Trophoblast cell (in vitro differentiated cells and primary cell): ENCODE results near the gene RHBDD2.
"Not testable (repeated sequence)": the region's sequence is repeated elsewhere in the genome, so short reads cannot be mapped to it uniquely, and the experiment has no call there.

Source experiments
- DNase-seq, 2 donors: peaks; one replicate each; pipeline ENCODE4 v3.0.0-alpha.2; 2016
- H2AFZ ChIP-seq: 2 replicates; pipeline ENCODE4 v1.6.1; 2013; ENCODE audit warnings: low read length, moderate library complexity, mild to moderate bottlenecking; ENCODE audit not compliant: insufficient read depth, poor library complexity
- H2AK5ac ChIP-seq: 2 replicates; pipeline ENCODE4 v1.6.1; 2013; ENCODE audit warnings: mild to moderate bottlenecking, low read length
- H2BK120ac ChIP-seq: 2 replicates; pipeline ENCODE4 v1.6.1; 2013; ENCODE audit warnings: low read length, mild to moderate bottlenecking, moderate library complexity; ENCODE audit not compliant: insufficient read depth, poor library complexity
- H2BK12ac ChIP-seq: 2 replicates; pipeline ENCODE4 v1.6.1; 2013; ENCODE audit warnings: mild to moderate bottlenecking, low read length, moderate library complexity
- H2BK5ac ChIP-seq: 2 replicates; pipeline ENCODE4 v1.6.1; 2013; ENCODE audit warnings: low read length, low read depth, moderate library complexity, mild to moderate bottlenecking; ENCODE audit not compliant: poor library complexity
- H3K14ac ChIP-seq: 2 replicates; pipeline ENCODE4 v1.6.1; 2013; ENCODE audit warnings: mild to moderate bottlenecking, low read length
- H3K18ac ChIP-seq: 2 replicates; pipeline ENCODE4 v1.6.1; 2013; ENCODE audit warnings: mild to moderate bottlenecking, low read length
- H3K23ac ChIP-seq: 2 replicates; pipeline ENCODE4 v1.6.1; 2013; ENCODE audit warnings: low read length
- H3K27ac ChIP-seq: 2 replicates; pipeline ENCODE4 v1.5.1; 2013; ENCODE audit warnings: low read depth, mild to moderate bottlenecking, inconsistent platforms, low read length, moderate library complexity
- H3K27me3 ChIP-seq: 2 replicates; pipeline ENCODE4 v1.6.1; 2013; ENCODE audit warnings: inconsistent platforms, mild to moderate bottlenecking, low read length, moderate library complexity; ENCODE audit not compliant: insufficient read depth
- H3K36me3 ChIP-seq, 2 experiments: 1 replicate in 1 of 2; 2 replicates in 1 of 2; pipeline ENCODE4 v1.6.1; 2013; ENCODE audit warnings: low read length in 2 of 2, mild to moderate bottlenecking in 2 of 2, moderate library complexity in 1 of 2; ENCODE audit not compliant: insufficient read depth in 2 of 2, control insufficient read depth in 1 of 2
- H3K4ac ChIP-seq: 2 replicates; pipeline ENCODE4 v1.6.1; 2013; ENCODE audit warnings: low read depth, mild to moderate bottlenecking, low read length, moderate library complexity
- H3K4me1 ChIP-seq, 2 experiments: 1 replicate in 1 of 2; 2 replicates in 1 of 2; pipeline ENCODE4 v1.6.1; 2013; ENCODE audit warnings: low read length in 2 of 2, mild to moderate bottlenecking in 2 of 2, moderate library complexity in 1 of 2; ENCODE audit not compliant: insufficient read depth in 2 of 2, control insufficient read depth in 1 of 2
- H3K4me2 ChIP-seq: 2 replicates; pipeline ENCODE4 v1.6.1; 2013; ENCODE audit warnings: inconsistent platforms, mild to moderate bottlenecking, low read length, moderate library complexity
- H3K4me3 ChIP-seq: 2 replicates; pipeline ENCODE4 v1.5.1; 2013; ENCODE audit warnings: mild to moderate bottlenecking, low read depth, low read length, inconsistent platforms
- H3K79me1 ChIP-seq: one replicate; pipeline ENCODE4 v1.6.1; 2013; ENCODE audit warnings: low read length
- H3K79me2 ChIP-seq: 2 replicates; pipeline ENCODE4 v1.6.1; 2013; ENCODE audit warnings: low read length, mild to moderate bottlenecking; ENCODE audit not compliant: control insufficient read depth, insufficient read depth, poor library complexity
- H3K9ac ChIP-seq: 2 replicates; pipeline ENCODE4 v1.6.1; 2013; ENCODE audit warnings: mild to moderate bottlenecking, low read length
- H3K9me3 ChIP-seq: 2 replicates; pipeline ENCODE4 v1.6.1; 2013; ENCODE audit warnings: low read depth, mild to moderate bottlenecking, control low read depth, inconsistent platforms, low read length; ENCODE audit not compliant: insufficient read depth
- H4K12ac ChIP-seq: 2 replicates; pipeline ENCODE4 v1.6.1; 2013; ENCODE audit warnings: low read depth, mild to moderate bottlenecking, low read length, moderate library complexity
- H4K8ac ChIP-seq: 2 replicates; pipeline ENCODE4 v1.6.1; 2013; ENCODE audit warnings: low read depth, mild to moderate bottlenecking, low read length, moderate library complexity
- H4K91ac ChIP-seq: one replicate; pipeline ENCODE4 v1.6.1; 2013; ENCODE audit warnings: low read depth, mild to moderate bottlenecking, low read length, moderate library complexity
- WGBS: extraction: QIAGEN DNeasy Blood & Tissue Kit; methylation state at CpG from one replicate; pipeline ENCODE4 v1.1.7; 2013; ENCODE audit warnings: missing lambda C conversion rate; ENCODE audit not compliant: insufficient read length, insufficient coverage; ENCODE audit errors: extremely low coverage; 5-methylcytosine and 5-hydroxymethylcytosine counted together

The RHBDD2 gene

DNA sequence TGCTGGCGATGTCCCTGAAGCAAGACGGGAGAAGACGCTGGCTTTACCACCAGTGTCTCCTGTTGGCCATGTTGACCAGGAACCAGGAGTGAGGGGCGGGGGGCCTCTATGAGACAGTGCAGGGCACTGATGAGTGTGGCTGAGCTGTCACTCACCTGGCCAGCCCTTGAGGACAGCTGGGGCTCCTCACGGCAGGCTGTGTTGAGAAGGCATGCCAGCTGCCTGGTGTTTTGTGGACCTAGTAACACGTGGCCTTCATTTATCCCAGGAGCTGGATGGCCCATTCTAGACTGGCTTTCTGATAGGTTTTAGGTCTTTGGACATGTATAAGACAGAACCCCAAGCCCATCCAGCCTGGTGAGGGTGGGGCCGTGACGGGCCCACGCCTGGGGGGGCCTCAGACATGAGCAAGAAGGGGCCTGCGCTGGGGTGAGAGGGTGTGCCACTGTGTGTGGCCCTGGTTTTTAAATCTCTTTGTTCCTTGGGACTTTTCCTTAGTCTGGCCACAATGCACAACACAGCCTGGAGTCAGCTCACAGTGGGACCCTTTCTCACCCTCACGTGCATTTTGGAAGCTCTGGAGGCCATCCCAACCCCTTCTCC lies 10.5 kb downstream of the RHBDD2 start:
- no peaks in the 10 kb centered on the region for H3K79me2 ChIP-seq
- H3K9ac ChIP-seq = no peak overlapping the region
- no peak overlapping the region for H4K12ac ChIP-seq
- no peak overlapping the region for H4K8ac ChIP-seq
- no peaks in the 10 kb centered on the region for H3K27me3 ChIP-seq
- H3K79me1 ChIP-seq = peaks cover 3% of the 10 kb centered on the region
- no peak overlapping the region for H2BK12ac ChIP-seq
- peaks cover 27 to 37% of the 10 kb centered on the region in 2 experiments for H3K36me3 ChIP-seq
- no peak overlapping the region for H2BK5ac ChIP-seq
- WGBS = no CpG with 5 or more reads among the region's 11 CpGs
- H2AFZ ChIP-seq = no peak overlapping the region
- H3K4me2 ChIP-seq = no peak overlapping the region
- H3K14ac ChIP-seq = no peak overlapping the region
- no peaks in the 10 kb centered on the region for H3K9me3 ChIP-seq
- no peak for DNase-seq
- H3K27ac ChIP-seq = no peak overlapping the region
- no peak overlapping the region for H3K18ac ChIP-seq
- H3K23ac ChIP-seq = no peak overlapping the region
- H3K4me3 ChIP-seq = no peak overlapping the region
- H3K4ac ChIP-seq = no peak overlapping the region
- H2BK120ac ChIP-seq = no peak overlapping the region
- peaks cover 9 to 12% of the 10 kb centered on the region in 2 experiments for H3K4me1 ChIP-seq
- H2AK5ac ChIP-seq = no peak overlapping the region
- no peak overlapping the region for H4K91ac ChIP-seq

DNA sequence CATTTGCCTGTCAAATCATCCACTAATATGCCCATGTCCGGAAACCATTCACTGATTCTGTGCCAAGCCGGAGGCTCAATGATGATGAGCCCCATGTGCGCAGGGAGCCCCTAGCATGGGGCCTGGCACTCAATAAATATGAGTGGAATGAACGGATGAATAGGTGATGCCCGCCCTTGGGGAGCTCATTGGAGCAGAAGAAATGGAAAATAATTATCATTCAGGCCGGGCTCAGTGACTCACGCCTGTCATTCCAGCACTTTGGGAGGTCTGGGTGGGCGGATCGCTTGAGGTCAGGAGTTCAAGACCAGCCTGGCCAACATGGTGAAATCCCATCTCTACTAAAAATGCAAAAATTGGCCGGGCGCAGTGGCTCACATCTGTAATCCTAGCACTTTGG lies 11.0 kb downstream of the RHBDD2 start:
- no CpG with 5 or more reads among the region's 11 CpGs for WGBS
- H3K4me2 ChIP-seq = no peak overlapping the region

DNA sequence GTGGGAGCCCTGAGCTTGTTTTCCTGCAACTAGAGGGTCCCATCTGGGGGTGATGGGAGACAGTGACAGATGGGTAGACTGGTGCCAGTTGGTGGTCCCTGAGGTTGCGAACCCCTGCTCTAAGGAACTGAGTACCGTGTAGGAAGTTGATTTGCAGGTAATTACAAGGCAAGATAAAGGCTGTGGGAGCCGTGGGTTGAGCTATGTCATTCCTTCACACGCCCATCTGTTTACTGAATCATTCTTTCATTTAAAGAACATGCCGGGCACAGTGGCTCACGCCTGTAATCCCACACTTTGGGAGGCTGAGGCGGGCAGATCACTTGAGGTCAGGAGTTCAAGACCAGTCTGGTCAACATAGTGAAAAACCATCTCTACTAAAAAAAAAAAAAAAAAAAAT lies 12.4 kb downstream of the RHBDD2 start:
- not testable (repeated sequence) for H4K91ac ChIP-seq, H3K27ac ChIP-seq, H3K4me2 ChIP-seq, H3K9me3 ChIP-seq, H3K18ac ChIP-seq, H3K79me1 ChIP-seq, H3K27me3 ChIP-seq, H3K14ac ChIP-seq, H2AK5ac ChIP-seq, H3K79me2 ChIP-seq, H2BK120ac ChIP-seq, H3K9ac ChIP-seq, H2AFZ ChIP-seq, H4K8ac ChIP-seq, H2BK12ac ChIP-seq, H3K4me3 ChIP-seq, H3K4ac ChIP-seq, H2BK5ac ChIP-seq, H3K23ac ChIP-seq, DNase-seq, H4K12ac ChIP-seq
- WGBS = no CpG with 5 or more reads among the region's 7 CpGs
- H3K36me3 ChIP-seq = peaks cover 10 to 18% of the 10 kb centered on the region in 2 experiments
- H3K4me1 ChIP-seq = peaks cover 9 to 12% of the 10 kb centered on the region in 2 experiments

More for the DNA sequence above, 11.0 kb downstream of the RHBDD2 start:
- H3K14ac ChIP-seq = no peak overlapping the region
- H2AK5ac ChIP-seq = no peak overlapping the region
- no peak overlapping the region for H3K4me3 ChIP-seq
- no peak for DNase-seq
- no peak overlapping the region for H3K23ac ChIP-seq
- H2BK12ac ChIP-seq = no peak overlapping the region
- H3K79me1 ChIP-seq = peaks cover 3% of the 10 kb centered on the region
- peaks cover 9 to 12% of the 10 kb centered on the region in 2 experiments for H3K4me1 ChIP-seq
- no peaks in the 10 kb centered on the region for H3K9me3 ChIP-seq
- no peak overlapping the region for H4K12ac ChIP-seq
- no peaks in the 10 kb centered on the region for H3K27me3 ChIP-seq
- H3K9ac ChIP-seq = no peak overlapping the region
- no peak overlapping the region for H2AFZ ChIP-seq
- no peak overlapping the region for H3K27ac ChIP-seq
- H2BK5ac ChIP-seq = no peak overlapping the region
- H3K36me3 ChIP-seq = peaks cover 22 to 32% of the 10 kb centered on the region in 2 experiments
- H3K4ac ChIP-seq = no peak overlapping the region
- no peak overlapping the region for H4K8ac ChIP-seq
- no peak overlapping the region for H3K18ac ChIP-seq
- H2BK120ac ChIP-seq = no peak overlapping the region
- H4K91ac ChIP-seq = no peak overlapping the region
- no peaks in the 10 kb centered on the region for H3K79me2 ChIP-seq

DNA sequence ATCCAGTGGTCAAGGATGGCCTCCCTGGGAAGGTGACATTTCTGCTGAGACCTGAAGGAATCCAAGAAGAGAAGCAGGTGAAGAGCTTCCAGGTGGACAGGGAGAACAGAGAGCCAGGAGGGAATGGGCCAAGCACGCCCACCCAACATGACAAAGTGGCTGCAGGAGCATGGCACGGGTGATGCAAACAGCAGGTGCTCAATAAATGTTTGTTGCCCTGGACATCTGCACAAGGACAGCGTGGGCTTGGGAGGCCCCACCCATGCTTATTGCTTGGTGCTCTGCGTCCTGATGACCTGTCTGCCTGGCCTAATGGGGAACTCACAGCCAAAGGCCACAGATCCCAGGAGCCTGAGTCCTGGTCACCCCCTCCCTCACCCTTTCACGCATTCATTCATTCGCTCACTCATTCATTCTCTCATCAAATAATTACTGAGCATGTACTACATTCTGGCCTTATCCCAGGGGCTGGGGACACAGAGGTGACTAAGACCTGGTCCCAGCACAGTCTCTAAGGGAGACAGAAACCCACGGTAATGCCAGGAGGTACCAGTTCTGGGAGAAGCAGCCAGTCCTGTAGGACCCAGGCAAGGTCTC lies 13.1 kb downstream of the RHBDD2 start:
- Histone ChIP-seq H4K8ac (no peak overlapping the region), H2BK5ac (no peak overlapping the region), H3K27ac (no peak overlapping the region), H3K4ac (no peak overlapping the region), H3K14ac (no peak overlapping the region), H3K4me2 (no peak overlapping the region), H3K4me1 (peaks cover 9 to 12% of the 10 kb centered on the region in 2 experiments), H3K18ac (no peak overlapping the region), H3K9ac (no peak overlapping the region), H3K36me3 (peaks cover 7 to 14% of the 10 kb centered on the region in 2 experiments), H2AK5ac (no peak overlapping the region), H2AFZ (no peak overlapping the region), H3K9me3 (no peaks in the 10 kb centered on the region), H3K4me3 (no peak overlapping the region), H4K91ac (no peak overlapping the region), H3K23ac (no peak overlapping the region), H3K79me2 (no peaks in the 10 kb centered on the region), H4K12ac (no peak overlapping the region), H3K27me3 (no peaks in the 10 kb centered on the region), H2BK120ac (no peak overlapping the region), H3K79me1 (peaks cover 3% of the 10 kb centered on the region), H2BK12ac (no peak overlapping the region)
- no peak for DNase-seq
- WGBS = 100% methylated on average over 2 of the region's 7 CpGs
